HG03135 (cell line): ENCODE data around the gene XPO6.

Experiments
- ATAC-seq: cut with Tn5 transposase; IDR thresholded peaks from one replicate; pipeline ENCODE4 v1.9.1; 2021; ENCODE audit warnings: mild to moderate bottlenecking, moderate library complexity; ENCODE audit not compliant: unreplicated experiment

The XPO6 gene

GRCh38 chr16:28092721-28093384 is 118.9 kb downstream of the XPO6 start:
- ATAC-seq: no peak

DNA sequence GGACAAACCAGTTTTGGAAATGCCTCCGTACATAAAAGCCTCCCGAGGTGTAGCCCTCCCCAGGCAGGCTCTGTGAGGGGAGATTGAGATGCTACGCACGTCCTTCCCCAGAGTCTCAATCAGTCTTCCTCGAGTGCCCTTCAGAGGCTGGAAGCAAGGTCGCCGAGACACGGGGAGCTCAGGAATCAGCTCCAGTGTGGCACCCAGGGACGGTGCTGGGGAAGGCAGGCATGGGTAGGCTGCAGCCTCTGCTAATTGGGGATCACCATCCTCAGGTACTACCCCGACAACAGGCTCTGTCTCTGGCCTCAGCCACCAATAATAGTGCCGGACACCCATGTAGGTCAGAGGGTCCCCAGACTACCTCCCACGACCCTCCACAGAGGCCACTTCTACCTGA is 120.1 kb downstream of the XPO6 start:
- ATAC-seq: no peak

DNA sequence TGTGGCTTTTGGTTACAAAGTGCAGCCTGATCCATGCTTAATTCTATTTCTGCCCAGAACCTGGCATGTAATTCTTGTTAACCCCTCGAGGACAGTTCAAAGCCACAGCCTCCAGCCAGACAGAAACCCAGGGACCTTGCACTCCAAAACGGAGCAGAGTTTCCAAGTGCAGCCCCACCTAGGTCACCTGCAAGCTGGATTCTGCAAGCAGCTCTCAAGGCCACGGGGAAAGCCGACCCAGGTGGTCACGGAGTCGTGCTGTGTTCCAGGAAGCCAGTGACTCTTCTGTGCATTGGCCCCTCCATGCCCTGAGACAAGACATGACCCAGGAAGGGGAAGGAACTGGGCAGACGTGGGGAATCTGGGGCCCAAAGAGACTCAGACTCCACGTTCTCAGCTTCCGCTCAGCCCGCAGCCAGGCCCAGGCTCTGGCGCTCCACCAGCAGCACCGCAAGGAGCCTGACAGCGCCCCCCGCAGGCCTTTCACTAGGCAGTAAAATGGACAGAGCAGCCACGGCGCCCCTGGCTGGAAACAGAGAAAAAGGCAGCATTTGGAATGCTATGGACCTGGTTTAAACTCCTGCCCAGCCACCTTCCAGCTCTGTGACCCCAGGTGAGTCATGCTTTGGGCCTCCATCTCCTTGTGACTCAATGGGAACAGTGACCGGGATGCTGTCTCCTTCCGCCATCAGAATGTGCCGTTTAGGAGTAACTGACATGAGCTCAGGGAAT is 121.0 kb downstream of the XPO6 start:
- ATAC-seq: no peak

- no peak for ATAC-seq
These were observed 121.8 kb downstream of the XPO6 start for GRCh38 chr16:28089992-28090365.

- ATAC-seq: no peak
These were observed 122.4 kb downstream of the XPO6 start for GRCh38 chr16:28089205-28089991.

- ATAC-seq: no peak
These were observed 124.0 kb downstream of the XPO6 start for GRCh38 chr16:28087675-28088300.

GRCh38 chr16:28087140-28087660 is 124.6 kb downstream of the XPO6 start:
- ATAC-seq: no peak

DNA sequence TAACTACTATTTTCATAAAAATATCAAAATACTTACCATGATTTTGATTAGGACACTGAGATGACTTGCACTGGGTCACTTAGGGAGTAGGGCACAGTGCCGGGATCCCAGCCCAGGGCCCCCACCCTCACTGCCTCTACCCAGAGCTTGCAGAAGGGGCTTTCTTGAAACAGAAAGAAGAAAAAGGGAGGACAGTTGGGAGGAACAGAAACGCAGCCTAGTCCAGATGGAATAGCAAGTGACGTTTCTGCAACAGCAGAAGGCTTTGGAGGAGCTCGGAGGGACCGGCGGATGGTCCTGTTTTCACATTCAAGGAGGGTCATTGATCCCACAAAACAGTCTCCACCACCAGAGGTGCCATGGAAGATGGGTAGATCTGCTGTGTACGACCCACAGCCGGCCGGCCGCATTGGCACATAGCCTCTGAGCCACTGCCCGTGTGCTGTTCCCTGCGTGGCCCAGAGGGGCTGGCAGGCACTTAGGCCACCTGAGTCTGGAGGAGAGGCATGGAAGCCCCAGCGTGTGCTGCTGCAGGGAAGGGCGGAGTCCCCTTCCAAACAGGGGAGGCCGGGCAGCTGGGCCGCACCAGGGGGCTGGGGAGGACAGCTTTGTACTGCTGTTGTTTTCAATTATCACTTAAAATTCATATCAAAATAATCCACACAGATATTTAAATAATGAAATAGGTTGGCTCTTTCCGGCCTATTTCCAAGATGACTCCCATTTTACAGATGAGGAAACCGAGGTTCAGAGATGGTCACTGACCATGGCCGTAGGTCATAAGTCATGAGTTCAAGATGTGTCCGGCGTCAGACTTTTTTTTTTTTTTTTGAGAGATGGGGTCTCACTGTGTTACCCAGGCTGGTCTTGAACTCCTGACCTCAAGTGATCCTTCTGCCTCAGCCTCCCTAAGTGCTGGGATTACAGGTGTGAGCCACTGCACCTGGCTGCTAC is 125.3 kb downstream of the XPO6 start:
- no peak for ATAC-seq

GRCh38 chr16:28085389-28086171 is 126.2 kb downstream of the XPO6 start:
- no peak for ATAC-seq

GRCh38 chr16:28084209-28084608 is 127.6 kb downstream of the XPO6 start:
- no peak for ATAC-seq

- no peak for ATAC-seq
These were observed 129.1 kb downstream of the XPO6 start for GRCh38 chr16:28082624-28083023.

DNA sequence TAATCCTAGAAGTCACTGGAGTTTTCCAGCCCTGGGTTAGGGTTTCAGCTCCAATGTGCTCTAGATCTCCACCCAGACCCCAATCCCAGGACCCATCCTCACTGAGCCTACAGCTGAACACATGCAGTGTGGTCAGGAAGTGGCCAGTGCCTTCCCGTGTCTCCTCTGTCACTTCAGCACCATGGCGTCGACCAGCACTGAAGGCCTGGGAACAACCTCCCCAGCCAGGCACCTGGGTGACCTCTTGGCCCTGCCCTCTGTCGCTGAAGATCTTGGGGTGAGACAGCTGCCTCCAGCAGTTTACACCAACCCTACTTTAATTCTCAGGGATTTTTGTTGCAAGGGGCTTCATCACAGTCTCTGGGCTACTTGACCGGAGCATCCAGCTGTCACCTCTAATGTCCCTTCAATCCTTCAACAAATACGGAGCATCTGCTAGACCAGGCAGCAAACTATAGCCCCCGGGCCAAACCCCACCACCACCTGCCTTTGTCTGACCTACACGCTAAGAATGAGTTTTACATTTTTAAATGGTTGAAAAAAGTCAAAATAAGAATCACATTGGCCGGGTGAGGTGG is 130.3 kb downstream of the XPO6 start:
- no peak for ATAC-seq

- ATAC-seq: no peak
These were observed 133.5 kb downstream of the XPO6 start for GRCh38 chr16:28078261-28078660.

DNA sequence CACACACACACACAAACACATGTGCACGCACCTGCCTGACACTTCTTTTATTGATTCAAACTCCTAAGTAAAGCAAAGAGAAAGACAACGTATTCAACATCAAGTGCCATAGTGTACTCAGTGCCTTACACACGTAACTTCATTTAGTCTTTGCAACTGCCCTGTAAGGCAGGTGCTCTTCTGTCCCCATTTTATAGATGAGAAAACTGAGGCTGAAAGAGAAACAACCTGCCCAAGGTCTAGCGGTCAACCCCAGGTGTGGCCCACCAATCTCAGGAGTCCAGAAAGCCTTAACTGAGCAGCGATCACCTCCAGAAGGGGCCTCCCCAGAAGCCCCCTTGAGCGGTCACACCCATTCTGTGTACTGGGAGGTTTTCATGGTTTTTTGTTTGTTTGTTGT is 137.9 kb downstream of the XPO6 start:
- no peak for ATAC-seq

DNA sequence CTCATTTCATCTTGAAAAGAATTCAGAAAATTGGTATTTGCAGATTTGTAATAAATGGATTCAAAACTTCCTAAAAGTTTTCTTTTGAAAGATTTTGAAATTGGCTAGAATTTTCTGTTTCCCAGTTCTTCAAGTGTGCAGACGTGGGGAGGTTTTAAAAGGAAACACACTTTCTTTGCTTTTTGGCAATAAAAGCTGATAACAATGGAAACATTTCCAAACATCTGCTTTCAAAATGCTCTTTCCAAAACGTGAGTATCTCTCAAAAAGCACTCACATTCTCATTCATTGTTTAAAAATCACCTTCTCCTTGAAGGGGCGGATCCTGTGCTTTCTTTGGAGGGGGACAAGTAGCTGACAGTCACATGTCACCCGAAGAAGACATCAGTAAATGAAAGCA is 139.7 kb downstream of the XPO6 start:
- no peak for ATAC-seq

GRCh38 chr16:28069971-28070794 is 141.6 kb downstream of the XPO6 start:
- ATAC-seq: no peak

DNA sequence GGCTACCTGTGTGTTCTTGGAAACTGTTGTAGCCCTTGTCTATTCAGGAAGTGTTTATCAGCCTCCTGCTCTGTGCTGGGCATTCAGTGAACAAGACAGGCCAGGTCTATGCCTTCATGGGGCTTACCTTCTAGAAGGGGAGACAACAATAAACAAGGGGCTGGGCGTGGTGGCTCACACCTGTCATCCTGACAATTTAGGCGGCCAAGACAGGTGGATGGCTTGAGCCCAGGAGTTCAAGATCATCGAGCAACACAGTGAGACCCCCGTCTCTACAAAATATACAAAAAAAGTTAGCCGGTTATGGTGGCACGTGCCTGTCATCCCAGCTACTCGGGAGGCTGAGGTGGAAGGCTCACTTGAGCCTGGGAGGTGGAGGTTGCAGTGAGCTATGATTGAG is 142.8 kb downstream of the XPO6 start:
- no peak for ATAC-seq
